ENCODE data around the gene MLF1.
"Not testable (repeated sequence)": the region's sequence is repeated elsewhere in the genome, so short reads cannot be mapped to it uniquely, and the experiment has no call there.

The MLF1 gene
- total RNA-seq, result 0.61 to 0.92 reads per million in 2 donors

- peak; percentile 41 for DNase-seq
These were observed at the start of gene MLF1 for GRCh38 chr3:158570999-158571702. Gene MLF1, plus strand, starts transcription at chr3:158571194. Its CDS starts 107 bp downstream, at chr3:158571301.

GRCh38 chr3:158522221-158523136, 48.5 kb upstream of the MLF1 start:
- DNase-seq, result no peak

- DNase-seq, result no peak
These were observed 42.8 kb upstream of the MLF1 start for GRCh38 chr3:158528076-158528674.

- no peak for DNase-seq
These were observed 39.7 kb upstream of the MLF1 start for GRCh38 chr3:158531334-158531733.

GRCh38 chr3:158532099-158532734, 38.8 kb upstream of the MLF1 start:
- no peak for DNase-seq

- DNase-seq, result no peak
These were observed 35.1 kb upstream of the MLF1 start for GRCh38 chr3:158535918-158536317.

GRCh38 chr3:158539414-158540014, 31.5 kb upstream of the MLF1 start:
- DNase-seq, result no peak

GRCh38 chr3:158540066-158540465, 30.9 kb upstream of the MLF1 start:
- DNase-seq, result no peak

GRCh38 chr3:158548691-158549090, 22.3 kb upstream of the MLF1 start:
- no peak for DNase-seq

- not testable (repeated sequence) for DNase-seq
These were observed 21.1 kb upstream of the MLF1 start for GRCh38 chr3:158549938-158550337.

- no peak for DNase-seq
These were observed 18.9 kb upstream of the MLF1 start for GRCh38 chr3:158552124-158552523.

GRCh38 chr3:158559504-158559903, 11.5 kb upstream of the MLF1 start:
- DNase-seq, result no peak

GRCh38 chr3:158560979-158561378, 10.0 kb upstream of the MLF1 start:
- DNase-seq, result no peak

GRCh38 chr3:158562674-158563073, 8.3 kb upstream of the MLF1 start:
- DNase-seq, result no peak

GRCh38 chr3:158563076-158563475, 7.9 kb upstream of the MLF1 start:
- DNase-seq, result no peak

GRCh38 chr3:158565076-158565475, 5.9 kb upstream of the MLF1 start:
- DNase-seq, result no peak

- DNase-seq, result no peak
These were observed 2.2 kb upstream of the MLF1 start for GRCh38 chr3:158568784-158569183.

- DNase-seq, result no peak
These were observed 1.2 kb upstream of the MLF1 start for GRCh38 chr3:158569794-158570193.

- DNase-seq, result no peak
These were observed 1.2 kb downstream of the MLF1 start for GRCh38 chr3:158571969-158572765.

GRCh38 chr3:158572766-158573060, 1.7 kb downstream of the MLF1 start:
- no peak for DNase-seq

- DNase-seq, result no peak
These were observed 2.7 kb downstream of the MLF1 start for GRCh38 chr3:158573714-158574113.

GRCh38 chr3:158574646-158575045, 3.7 kb downstream of the MLF1 start:
- DNase-seq, result no peak
